HEK293 (cell line): ENCODE results near the gene APEX1.

Experiments
- MYNN ChIP-seq: fragments of 450-650 bp; formaldehyde crosslinking; IDR thresholded peaks from 2 replicates; pipeline ENCODE4 v1.5.1; 2016; ENCODE audit warnings: missing biosample characterization, missing genetic modification characterization, borderline replicate concordance
- TF ChIP-seq, protein P1 (sequence below): fragments of 450-650 bp; formaldehyde crosslinking; IDR thresholded peaks from 2 replicates; pipeline ENCODE4 v1.5.1; 2016; ENCODE audit warnings: missing biosample characterization, missing genetic modification characterization

GRCh38 chr14:20421267-20421666 is 33.8 kb upstream of the APEX1 start:
- no peak for TF ChIP-seq MYNN (tag by site-specific recombination)
- TF ChIP-seq, protein P1, sequence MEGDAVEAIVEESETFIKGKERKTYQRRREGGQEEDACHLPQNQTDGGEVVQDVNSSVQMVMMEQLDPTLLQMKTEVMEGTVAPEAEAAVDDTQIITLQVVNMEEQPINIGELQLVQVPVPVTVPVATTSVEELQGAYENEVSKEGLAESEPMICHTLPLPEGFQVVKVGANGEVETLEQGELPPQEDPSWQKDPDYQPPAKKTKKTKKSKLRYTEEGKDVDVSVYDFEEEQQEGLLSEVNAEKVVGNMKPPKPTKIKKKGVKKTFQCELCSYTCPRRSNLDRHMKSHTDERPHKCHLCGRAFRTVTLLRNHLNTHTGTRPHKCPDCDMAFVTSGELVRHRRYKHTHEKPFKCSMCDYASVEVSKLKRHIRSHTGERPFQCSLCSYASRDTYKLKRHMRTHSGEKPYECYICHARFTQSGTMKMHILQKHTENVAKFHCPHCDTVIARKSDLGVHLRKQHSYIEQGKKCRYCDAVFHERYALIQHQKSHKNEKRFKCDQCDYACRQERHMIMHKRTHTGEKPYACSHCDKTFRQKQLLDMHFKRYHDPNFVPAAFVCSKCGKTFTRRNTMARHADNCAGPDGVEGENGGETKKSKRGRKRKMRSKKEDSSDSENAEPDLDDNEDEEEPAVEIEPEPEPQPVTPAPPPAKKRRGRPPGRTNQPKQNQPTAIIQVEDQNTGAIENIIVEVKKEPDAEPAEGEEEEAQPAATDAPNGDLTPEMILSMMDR (tag by site-specific recombination) = no peak
